GM12864 (cell line): ENCODE measurements around the gene SHFL.

ENCODE experiments used
- DNase-seq: peaks from one replicate; pipeline ENCODE4 v3.0.0-alpha.2; 2011; ENCODE audit warnings: low read depth
- H3K4me3 ChIP-seq: 2 replicates; pipeline ENCODE4 v1.5.1; 2011; ENCODE audit warnings: mild to moderate bottlenecking, low read depth, low read length, control low read depth
- CTCF ChIP-seq: IDR thresholded peaks from 2 replicates; pipeline ENCODE4 v1.5.1; 2011; ENCODE audit warnings: low read depth, mild to moderate bottlenecking, moderate library complexity, low read length, control low read depth, inconsistent platforms; ENCODE audit errors: missing control alignments

The SHFL gene

GRCh38 chr19:10141479-10141878, 55.4 kb downstream of the SHFL start:
- no peak overlapping the region for H3K4me3 ChIP-seq
- TF ChIP-seq CTCF: no peak
- DNase-seq: no peak

- DNase-seq: no peak
- no peak for TF ChIP-seq CTCF
- H3K4me3 ChIP-seq: no peak overlapping the region
These were observed 55.9 kb downstream of the SHFL start for GRCh38 chr19:10141973-10142372.
